BLaER1 treated with 17β-estradiol and CSF1 and Interleukin-3, amounts not matched to agents 10 nM and 100 nM (cell line): ENCODE results near the gene SELE.

ENCODE experiments used
- H3K27ac ChIP-seq, 11 experiments: shearing (Covaris generic); formaldehyde crosslinking; 2 replicates each; pipeline ENCODE4 v1.8.1; 2022
- H3K27me3 ChIP-seq, 11 experiments: shearing (Covaris generic); formaldehyde crosslinking; 2 replicates each; pipeline ENCODE4 v1.8.1; 2022
- H3K36me3 ChIP-seq, 11 experiments: shearing (Covaris generic); formaldehyde crosslinking; 2 replicates each; pipeline ENCODE4 v1.8.1; 2022
- H3K4me1 ChIP-seq, 10 experiments: shearing (Covaris generic); formaldehyde crosslinking; 2 replicates each; pipeline ENCODE4 v1.8.1; 2022
- H3K4me2 ChIP-seq, 11 experiments: shearing (Covaris generic); formaldehyde crosslinking; 2 replicates each; pipeline ENCODE4 v1.8.1; 2022
- H3K4me3 ChIP-seq, 10 experiments: shearing (Covaris generic); formaldehyde crosslinking; 2 replicates each; pipeline ENCODE4 v1.8.1; 2022
- H3K9ac ChIP-seq, 11 experiments: shearing (Covaris generic); formaldehyde crosslinking; 2 replicates each; pipeline ENCODE4 v1.8.1; 2022
- H3K9me3 ChIP-seq, 11 experiments: shearing (Covaris generic); formaldehyde crosslinking; replicated peaks in 1 of 11; 2 replicates each; pipeline ENCODE4 v1.8.1; 2022
- H4K20me1 ChIP-seq, 11 experiments: shearing (Covaris generic); formaldehyde crosslinking; 2 replicates each; pipeline ENCODE4 v1.8.1; 2022
- Cebpa-rat ChIP-seq, 11 experiments: shearing (Covaris generic); IDR thresholded peaks; 2 replicates each; pipeline ENCODE4 v1.8.1; 2022

The SELE gene

DNA sequence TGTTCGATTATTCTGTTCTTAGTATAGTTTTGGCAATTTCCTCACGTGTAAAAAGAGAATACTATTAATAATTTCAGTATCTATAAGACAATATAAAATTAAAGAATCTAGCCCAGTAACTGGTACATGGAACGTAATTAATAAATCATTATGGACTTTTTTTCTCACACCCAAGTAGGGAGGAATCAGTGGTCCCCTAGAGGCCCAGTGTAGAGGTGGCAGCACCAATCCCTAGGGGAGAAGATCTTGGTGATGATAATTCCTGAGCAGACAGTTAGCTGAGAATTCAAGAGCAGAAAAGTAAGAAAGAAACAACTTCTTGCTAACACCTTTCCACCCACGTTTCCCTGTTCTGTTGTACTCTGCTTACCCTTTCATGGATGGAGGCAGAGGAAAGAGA is 19.7 kb upstream of the SELE start:
- H3K4me3 ChIP-seq = no peak overlapping the region
- no peak overlapping the region for H3K4me2 ChIP-seq
- peaks cover 6 to 9% (median 7%) of the 10 kb centered on the region in 11 experiments for H3K9me3 ChIP-seq
- H3K4me1 ChIP-seq = no peaks in the 10 kb centered on the region
- no peak for TF ChIP-seq Cebpa-rat (IDR thresholded peaks at IDR 0.05)
- H3K36me3 ChIP-seq = no peaks in the 10 kb centered on the region
- H3K27me3 ChIP-seq = no peaks in the 10 kb centered on the region
- H3K9ac ChIP-seq = no peak overlapping the region
- H4K20me1 ChIP-seq = no peaks in the 10 kb centered on the region
- no peak overlapping the region for H3K27ac ChIP-seq

DNA sequence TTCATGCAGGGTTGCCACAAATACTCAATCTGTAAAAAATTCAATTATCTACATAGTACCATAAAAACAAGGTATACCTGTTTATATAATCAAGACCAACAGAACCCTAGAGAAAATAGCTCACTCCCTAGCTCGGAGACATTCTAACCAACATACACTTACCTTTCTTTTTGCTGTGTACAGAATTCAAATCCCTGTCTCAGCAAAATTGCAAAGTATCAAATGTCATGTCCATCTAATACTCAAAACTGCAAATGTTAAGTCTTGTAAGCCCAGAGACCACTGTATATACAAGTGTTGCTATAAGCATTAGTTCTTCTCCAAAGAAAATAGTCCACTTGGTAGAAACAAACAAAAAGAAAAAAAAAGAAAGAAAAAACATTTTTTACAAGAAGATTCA is 16.2 kb upstream of the SELE start:
- Histone ChIP-seq H3K36me3 (no peaks in the 10 kb centered on the region), H3K4me3 (no peak overlapping the region), H3K9me3 (no peaks in the 10 kb centered on the region), H3K9ac (no peak overlapping the region), H3K4me1 (peaks cover 0 to 13% (median 9%) of the 10 kb centered on the region in 10 experiments; a peak in 18 of 20 replicates), H3K27me3 (no peaks in the 10 kb centered on the region), H4K20me1 (no peaks in the 10 kb centered on the region), H3K27ac (no peak overlapping the region), H3K4me2 (no peak overlapping the region)
- no peak for TF ChIP-seq Cebpa-rat (IDR thresholded peaks at IDR 0.05)

DNA sequence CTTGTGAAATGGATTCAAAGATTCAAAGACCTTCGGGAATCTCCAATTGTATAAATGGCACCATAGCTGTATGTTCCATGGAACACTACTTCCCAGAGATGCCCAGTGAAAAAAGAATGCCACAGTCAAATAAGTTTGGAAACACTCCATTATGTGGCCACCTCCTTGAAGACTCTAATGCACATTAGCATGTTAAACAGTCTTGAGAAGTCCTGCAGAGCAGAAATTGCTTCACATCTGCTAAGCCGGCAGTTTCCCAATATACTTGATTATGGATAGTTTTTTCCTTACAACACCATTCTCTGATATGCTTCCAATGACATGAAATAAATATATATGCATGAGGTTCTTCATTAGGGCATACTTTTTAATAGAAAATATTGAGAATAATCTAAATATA is 12.7 kb upstream of the SELE start:
- no peak for TF ChIP-seq Cebpa-rat (IDR thresholded peaks at IDR 0.05)
- Histone ChIP-seq H3K27ac (no peak overlapping the region), H3K9me3 (peaks cover 0 to 13% (median 6%) of the 10 kb centered on the region in 11 experiments; a peak in 8 of 22 replicates), H3K9ac (no peak overlapping the region), H3K4me2 (no peak overlapping the region), H3K36me3 (no peaks in the 10 kb centered on the region), H3K4me1 (peaks cover 0 to 19% (median 13%) of the 10 kb centered on the region in 10 experiments; a peak in 18 of 20 replicates), H3K27me3 (no peaks in the 10 kb centered on the region), H4K20me1 (no peaks in the 10 kb centered on the region), H3K4me3 (no peak overlapping the region)

DNA sequence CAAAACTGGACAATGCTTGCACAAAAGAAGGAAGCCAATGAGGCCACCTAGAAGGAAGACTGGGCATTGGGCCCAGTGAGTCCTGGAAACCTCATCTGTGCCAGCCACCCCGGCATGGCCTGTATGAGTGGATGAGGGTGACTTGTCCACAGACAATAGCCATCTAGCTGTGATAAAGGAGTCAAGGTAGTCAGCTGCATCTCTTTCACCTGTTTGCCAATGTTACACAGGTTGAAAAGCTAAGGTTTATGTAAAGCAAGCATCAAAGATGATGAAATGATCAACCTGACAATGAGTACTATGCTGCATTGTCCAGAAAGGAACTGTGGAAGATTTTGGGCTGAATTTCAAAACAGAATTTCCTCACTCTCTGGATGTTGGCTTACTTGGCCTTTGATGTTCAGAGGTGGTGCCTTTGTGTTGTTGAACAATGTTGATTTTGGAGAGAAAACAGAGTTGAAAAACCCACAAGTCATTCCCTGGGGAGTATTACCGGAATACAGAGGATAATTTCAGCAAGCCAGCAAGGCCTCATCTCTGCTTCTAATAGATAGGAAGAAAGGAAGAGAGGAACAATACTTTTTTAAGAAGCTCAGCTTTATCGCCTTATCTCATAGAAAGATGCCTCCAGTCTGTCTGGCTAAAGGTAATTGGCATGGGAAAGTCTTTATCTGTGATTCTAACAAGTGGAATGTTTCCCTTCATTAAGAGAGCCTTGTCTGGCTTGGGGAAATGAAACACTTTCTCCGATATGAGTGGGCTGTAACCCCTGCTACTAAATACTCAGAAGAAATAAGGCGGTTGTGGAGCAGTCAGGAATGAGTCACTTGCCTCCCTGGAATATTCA is 11.4 kb upstream of the SELE start:
- Histone ChIP-seq H4K20me1 (no peaks in the 10 kb centered on the region), H3K4me1 (peaks cover 0 to 19% (median 13%) of the 10 kb centered on the region in 10 experiments; a peak in 18 of 20 replicates), H3K4me2 (peak overlapping the region in 9 of 11 experiments; percentile 14 to 68 (median 59); a peak in 17 of 22 replicates), H3K4me3 (no peak overlapping the region), H3K27me3 (no peaks in the 10 kb centered on the region), H3K36me3 (no peaks in the 10 kb centered on the region), H3K9ac (peak overlapping the region in 1 of 11 experiments; percentile 20; a peak in 1 of 22 replicates), H3K27ac (no peak overlapping the region), H3K9me3 (peaks cover 0 to 13% (median 6%) of the 10 kb centered on the region in 11 experiments; a peak in 8 of 22 replicates)
- TF ChIP-seq Cebpa-rat (IDR thresholded peaks at IDR 0.05) = no peak

DNA sequence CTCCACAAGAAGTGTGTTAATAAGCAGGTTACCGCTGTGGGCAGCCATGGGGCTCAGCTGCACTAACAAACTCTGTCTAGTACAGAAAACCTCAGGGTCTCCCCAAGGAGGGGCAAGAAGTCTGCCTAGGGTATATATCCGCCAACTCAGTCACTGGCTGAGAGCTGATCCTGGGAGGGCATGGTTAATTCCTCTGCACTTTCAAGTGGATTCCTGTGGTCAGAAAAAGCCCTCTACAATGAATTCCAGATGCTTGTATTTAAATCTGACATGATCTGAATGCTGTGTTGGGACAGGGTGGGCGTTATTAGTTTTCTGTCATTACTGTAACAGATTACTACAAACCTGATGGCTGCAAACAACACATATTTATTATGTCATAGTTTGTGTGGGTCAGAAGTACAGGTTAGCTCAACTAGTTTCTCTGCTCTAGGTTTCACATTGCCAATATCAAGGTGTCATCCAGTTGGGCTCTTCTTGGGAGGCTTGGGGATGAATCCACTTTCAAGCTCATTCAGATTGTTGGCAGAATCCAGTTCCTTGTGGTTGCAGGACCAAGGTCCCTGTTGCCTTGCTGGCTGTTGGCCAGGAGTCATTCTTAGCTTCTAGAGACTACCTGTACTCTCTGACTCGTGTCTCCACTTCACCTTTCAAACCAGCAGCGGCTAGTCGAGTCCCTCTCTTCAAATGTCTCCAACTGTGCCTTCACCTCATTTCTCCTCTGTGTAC is 8.0 kb upstream of the SELE start:
- Histone ChIP-seq H4K20me1 (no peaks in the 10 kb centered on the region), H3K4me2 (no peak overlapping the region), H3K4me1 (peaks cover 0 to 19% (median 13%) of the 10 kb centered on the region in 10 experiments; a peak in 18 of 20 replicates), H3K4me3 (no peak overlapping the region), H3K9me3 (peaks cover 0 to 13% (median 6%) of the 10 kb centered on the region in 11 experiments; a peak in 8 of 22 replicates), H3K9ac (no peak overlapping the region), H3K27ac (no peak overlapping the region), H3K36me3 (no peaks in the 10 kb centered on the region), H3K27me3 (no peaks in the 10 kb centered on the region)
- TF ChIP-seq Cebpa-rat (IDR thresholded peaks at IDR 0.05) = no peak

DNA sequence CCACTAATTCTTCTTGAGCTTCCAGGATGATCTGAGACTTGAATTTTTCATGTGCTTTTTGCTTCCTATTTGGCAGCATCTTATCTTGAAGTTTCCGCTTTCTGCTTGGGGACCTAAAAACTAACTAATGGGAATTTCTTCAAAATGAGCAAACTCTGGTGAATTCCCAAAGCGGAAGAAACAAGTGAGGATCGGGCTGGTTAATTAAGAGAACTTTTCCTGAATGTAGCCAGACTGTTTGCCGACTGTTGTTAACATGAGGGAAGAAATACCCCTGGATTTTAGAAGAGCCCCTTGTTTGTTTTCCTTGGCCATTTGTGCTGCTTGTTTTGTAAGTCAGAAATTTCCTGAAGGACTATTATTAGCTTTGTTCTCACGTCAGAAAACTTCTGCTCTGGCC is 6.1 kb upstream of the SELE start:
- no peak for TF ChIP-seq Cebpa-rat (IDR thresholded peaks at IDR 0.05)
- Histone ChIP-seq H3K36me3 (no peaks in the 10 kb centered on the region), H3K4me3 (no peak overlapping the region), H3K4me1 (peaks cover 0 to 9% (median 3%) of the 10 kb centered on the region in 10 experiments; a peak in 15 of 20 replicates), H3K4me2 (no peak overlapping the region), H3K9ac (no peak overlapping the region), H3K27me3 (no peaks in the 10 kb centered on the region), H4K20me1 (no peaks in the 10 kb centered on the region), H3K9me3 (peaks cover 0 to 13% (median 6%) of the 10 kb centered on the region in 11 experiments; a peak in 8 of 22 replicates), H3K27ac (no peak overlapping the region)

DNA sequence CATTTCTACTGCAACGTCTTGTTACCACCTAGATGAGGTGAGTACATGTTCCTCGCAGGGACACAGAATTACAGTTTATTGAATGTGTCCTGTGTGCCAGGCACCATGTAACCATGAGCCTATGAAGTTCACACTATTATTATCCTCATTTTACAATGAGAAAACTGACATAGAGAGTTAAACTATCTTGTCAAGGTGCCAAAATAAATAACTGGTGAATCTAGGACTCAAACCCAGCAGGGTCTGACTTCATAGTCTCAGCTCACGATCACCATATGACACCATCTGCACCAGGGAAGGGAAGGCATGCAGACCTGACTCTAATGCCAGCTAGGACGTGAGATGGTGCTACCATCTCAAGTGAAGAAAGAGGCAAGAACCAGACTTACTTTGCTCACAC is 2.4 kb downstream of the SELE start:
- Histone ChIP-seq H3K9ac (no peak overlapping the region), H3K27me3 (no peaks in the 10 kb centered on the region), H3K9me3 (no peaks in the 10 kb centered on the region), H3K27ac (no peak overlapping the region), H4K20me1 (no peaks in the 10 kb centered on the region), H3K36me3 (no peaks in the 10 kb centered on the region), H3K4me1 (no peaks in the 10 kb centered on the region), H3K4me3 (no peak overlapping the region), H3K4me2 (no peak overlapping the region)
- TF ChIP-seq Cebpa-rat (IDR thresholded peaks at IDR 0.05) = no peak

DNA sequence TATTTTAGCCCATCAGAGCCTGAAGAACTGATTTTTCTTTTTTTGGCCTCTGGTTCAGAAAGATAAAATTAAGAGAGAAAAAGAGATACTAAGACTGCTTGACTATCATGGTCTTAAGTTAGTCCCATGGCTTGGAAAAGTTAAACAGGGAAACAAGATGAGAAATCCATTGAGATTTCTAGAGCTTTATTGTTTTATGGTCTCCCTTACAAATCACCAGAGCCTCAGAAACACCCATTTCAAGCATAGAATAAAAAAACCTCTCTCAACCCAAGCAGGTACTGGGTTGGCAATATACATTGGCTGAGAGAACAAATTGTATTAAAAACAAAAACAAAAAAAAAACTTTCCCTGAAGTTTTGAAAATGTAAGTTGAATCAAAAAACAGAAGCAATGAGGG is 3.9 kb downstream of the SELE start:
- TF ChIP-seq Cebpa-rat (IDR thresholded peaks at IDR 0.05) = no peak

DNA sequence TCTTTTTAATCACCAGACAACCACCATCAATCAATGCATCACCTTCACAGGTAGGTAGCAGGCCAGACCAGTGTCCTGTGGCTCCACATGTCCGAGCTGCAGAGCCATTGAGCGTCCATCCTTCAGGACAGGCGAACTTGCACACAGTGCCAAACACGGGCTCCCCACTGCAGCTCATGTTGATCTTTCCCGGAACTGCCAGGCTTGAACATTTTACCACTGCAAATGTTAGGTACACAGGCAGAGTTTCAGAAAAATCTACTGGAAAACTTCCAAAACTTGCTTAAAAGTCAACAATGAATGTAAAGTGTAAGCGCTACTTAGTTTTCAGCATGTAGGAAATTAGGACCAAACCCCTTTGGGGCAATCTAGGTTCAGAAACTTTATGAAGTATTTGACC is 6.6 kb downstream of the SELE start:
- H3K9me3 ChIP-seq = no peaks in the 10 kb centered on the region
- H3K27ac ChIP-seq = no peak overlapping the region
- H3K4me3 ChIP-seq = no peak overlapping the region
- H3K36me3 ChIP-seq = no peaks in the 10 kb centered on the region
- H3K27me3 ChIP-seq = no peaks in the 10 kb centered on the region
- no peak overlapping the region for H3K4me2 ChIP-seq
- no peak overlapping the region for H3K9ac ChIP-seq
- no peaks in the 10 kb centered on the region for H3K4me1 ChIP-seq
- no peak for TF ChIP-seq Cebpa-rat (IDR thresholded peaks at IDR 0.05)
- no peaks in the 10 kb centered on the region for H4K20me1 ChIP-seq

More for the DNA sequence above, 3.9 kb downstream of the SELE start:
- Histone ChIP-seq H3K9ac (no peak overlapping the region), H3K4me3 (no peak overlapping the region), H3K36me3 (no peaks in the 10 kb centered on the region), H3K27me3 (no peaks in the 10 kb centered on the region), H3K4me1 (no peaks in the 10 kb centered on the region), H3K27ac (no peak overlapping the region), H3K9me3 (no peaks in the 10 kb centered on the region), H3K4me2 (no peak overlapping the region), H4K20me1 (no peaks in the 10 kb centered on the region)
